AG08396 (cell line): ENCODE measurements around the gene ARHGEF16.

Experiments
- DNase-seq: peaks from one replicate; pipeline ENCODE4 v3.0.0; 2012; ENCODE audit warnings: low spot score, mixed read lengths

ARHGEF16 gene

DNA sequence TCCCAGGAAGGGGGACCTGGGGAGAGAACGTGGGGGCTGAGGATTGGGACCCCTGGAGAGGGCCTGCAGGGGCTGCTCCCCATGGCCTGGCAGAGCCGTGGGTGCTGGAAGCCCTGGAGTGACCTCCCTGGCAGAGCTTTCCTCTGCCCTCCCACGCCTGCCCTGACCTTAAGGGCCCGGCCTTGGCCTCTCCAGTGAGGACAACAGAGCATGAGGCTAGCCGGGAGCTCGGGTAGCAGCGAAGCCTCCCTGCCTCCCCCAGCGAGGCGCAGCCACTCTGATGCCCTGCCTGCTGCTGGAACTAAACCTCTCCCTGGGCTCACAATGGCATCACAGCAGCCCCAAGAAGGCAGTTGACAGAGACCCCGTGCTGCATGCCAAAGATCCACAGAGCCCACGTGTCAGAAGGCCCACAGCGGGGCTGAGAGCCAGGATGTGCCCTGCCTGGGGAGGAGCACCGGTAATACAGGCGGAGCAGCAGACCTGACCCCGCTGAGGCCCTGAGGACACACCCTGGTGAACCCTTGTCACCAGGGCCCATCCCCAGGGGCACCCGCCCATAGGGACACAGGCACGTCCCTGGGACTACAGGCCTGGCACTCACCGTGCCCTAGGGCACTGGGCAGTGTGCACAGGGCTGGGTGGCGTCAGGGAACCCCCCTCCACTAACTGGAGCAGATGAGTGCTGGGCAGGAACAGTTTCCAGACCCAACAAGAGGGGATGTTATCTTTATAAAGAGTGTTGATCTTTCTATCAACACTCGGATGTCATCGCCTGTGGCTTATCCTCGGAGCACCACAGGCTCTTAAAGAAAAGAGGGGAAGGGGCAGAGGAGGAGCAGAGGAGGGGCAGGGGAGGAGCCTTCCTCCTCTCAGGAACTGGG, 48.4 kb downstream of the ARHGEF16 start:
- DNase-seq, result no peak

DNA sequence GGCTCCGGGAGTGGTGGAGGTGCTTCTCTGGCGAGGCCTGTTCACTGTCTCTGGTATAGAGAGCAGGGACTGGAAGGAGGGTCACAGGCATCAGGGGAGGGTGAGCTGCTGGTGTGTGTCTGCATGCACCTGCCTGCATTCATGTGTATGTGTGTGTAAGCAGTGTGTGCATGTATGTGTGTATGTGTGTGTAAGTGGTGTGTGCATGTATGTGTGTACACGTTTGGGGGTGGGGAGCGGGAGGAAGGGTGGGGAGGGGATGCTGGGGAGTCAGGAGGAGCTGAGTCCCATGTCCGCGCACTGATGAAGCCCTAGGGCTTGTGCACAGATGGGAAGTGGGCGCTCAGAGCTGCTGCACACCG, 49.0 kb downstream of the ARHGEF16 start:
- DNase-seq, result no peak

DNA sequence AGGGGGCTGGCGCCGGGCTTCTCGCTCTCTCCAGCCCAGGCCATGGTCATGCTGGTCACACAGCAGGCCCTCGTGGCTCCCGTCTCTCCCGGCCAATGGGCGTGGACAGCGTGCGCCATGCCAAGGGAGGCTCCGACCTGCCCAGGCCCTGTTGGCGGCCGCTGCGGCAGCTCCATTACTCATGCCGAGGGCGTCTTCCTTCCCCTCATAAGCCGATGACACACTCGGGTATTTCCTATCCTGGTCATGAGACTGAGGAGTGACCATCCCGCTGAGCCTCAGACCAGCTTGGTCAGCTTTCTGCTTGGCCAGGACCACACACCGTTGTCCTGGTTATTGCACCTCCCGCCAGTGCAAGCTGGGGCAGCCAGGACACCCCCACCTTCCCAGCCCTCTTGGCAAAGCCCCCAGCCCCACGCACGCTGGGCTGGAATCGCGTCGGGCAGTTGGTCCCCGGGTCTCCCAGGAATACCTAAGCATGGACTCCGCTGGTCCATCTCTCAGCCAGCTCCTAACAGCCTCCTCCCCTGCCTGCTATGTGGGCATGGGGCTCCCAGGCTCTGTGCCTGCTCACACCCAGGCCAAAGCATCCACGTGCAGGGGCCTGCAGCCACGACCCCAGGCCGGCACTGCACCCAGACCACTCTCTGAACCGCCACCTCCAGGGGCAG, 49.8 kb downstream of the ARHGEF16 start:
- DNase-seq, result peak; percentile 91

DNA sequence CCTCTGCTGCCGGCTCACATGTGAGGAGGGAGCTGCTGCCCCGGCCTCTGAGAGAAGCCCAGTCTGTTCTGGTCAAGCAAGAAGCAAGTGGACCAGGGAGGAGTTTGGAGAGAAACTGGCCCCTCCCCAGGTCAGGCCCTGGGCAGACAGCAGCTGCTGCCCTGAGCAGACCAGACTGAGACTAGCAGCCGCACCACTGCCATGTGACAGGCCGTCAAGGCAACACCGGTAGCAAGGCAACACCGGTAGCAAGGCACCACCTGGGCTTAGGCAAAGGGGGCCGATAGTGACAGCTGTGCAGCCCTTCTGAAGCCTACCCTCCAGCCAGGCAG, 50.3 kb downstream of the ARHGEF16 start:
- DNase-seq, result no peak

DNA sequence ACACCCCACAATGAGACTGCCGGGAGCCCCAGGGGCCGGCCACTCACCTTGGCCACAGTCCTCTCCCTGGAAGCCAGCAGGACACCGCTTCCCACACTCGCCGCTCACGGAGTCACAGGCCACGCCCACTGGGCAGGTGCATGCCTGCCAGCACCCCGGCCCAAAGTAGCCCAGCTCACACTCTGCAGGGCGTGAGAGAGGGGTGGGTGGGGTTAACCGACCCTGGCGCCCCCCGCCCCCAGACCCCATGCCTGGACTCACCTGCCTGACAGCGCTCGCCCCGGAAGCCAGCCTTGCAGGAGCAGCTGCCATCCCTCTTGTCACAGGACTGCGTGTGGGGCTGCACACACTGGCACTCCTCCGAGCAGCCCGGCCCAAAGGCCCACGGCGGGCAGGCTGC, 50.7 kb downstream of the ARHGEF16 start:
- no peak for DNase-seq

DNA sequence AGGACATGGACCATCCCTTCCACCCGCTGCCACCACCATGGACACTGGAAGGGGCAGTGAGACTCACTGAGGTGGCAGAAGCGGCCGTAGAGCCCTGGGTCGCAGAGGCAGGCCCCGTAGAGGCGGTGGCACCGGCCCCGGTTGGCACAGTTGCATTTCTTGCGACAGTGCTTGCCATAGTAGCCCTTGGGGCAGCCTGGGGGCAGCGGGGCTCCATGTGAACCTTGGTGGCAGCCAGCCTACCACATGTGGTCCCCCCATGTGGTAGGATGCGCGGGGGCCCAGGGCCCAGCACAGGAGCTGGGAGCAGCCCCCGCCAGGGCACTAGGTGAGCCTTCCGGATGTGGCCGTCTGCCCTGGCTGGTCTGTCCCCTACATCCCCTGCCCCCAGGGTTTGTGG, 51.6 kb downstream of the ARHGEF16 start:
- DNase-seq, result no peak

DNA sequence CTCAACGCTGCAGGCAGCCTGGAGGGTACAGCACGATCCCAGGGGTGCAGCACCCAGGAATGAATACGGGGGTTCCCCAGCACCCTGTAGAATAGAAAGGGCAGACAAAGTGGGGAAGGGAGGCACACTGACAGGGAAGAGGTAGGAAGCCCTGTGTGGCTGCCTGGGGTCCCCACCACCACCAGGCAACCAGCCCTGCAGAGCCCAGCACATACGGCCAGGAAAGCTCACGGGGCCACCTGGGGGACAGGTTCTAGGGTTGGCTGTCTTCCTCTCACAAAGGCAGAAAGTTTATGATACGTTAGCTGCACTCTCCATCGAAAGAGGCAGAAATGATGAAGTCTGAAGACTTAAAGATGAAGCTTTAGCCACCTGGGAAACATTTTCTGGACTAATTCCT, 52.5 kb downstream of the ARHGEF16 start:
- DNase-seq, result no peak

DNA sequence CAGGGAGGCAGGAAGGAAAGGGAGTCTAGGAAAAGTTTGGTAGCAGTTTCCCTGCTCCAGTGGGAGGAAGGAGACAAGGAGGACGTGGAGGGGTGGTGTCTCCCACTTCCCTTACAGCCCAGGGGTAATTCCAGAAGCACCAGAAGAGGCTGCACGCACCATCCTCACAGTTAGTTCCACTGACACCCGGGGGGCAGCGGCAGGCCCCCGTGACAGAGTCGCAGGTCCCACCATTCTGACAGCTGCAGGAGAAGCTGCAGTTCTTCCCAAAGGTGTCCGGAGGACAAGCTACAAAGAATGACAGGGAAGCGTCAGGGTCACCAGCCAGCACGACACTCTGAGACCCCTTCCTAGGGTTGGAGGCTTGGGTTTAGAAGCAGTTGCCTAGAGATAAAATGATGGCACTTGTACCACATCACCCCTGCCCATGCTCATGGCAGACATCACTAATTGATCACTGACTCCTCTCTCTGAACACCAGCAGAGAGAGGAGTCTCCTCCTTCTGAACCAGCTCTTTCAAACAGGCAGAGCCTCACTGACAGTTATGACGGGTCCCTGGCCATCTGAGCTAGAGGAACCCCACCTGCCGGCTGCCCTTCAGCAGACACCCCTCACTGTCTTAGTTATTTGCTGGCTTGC, 53.3 kb downstream of the ARHGEF16 start:
- DNase-seq, result no peak

DNA sequence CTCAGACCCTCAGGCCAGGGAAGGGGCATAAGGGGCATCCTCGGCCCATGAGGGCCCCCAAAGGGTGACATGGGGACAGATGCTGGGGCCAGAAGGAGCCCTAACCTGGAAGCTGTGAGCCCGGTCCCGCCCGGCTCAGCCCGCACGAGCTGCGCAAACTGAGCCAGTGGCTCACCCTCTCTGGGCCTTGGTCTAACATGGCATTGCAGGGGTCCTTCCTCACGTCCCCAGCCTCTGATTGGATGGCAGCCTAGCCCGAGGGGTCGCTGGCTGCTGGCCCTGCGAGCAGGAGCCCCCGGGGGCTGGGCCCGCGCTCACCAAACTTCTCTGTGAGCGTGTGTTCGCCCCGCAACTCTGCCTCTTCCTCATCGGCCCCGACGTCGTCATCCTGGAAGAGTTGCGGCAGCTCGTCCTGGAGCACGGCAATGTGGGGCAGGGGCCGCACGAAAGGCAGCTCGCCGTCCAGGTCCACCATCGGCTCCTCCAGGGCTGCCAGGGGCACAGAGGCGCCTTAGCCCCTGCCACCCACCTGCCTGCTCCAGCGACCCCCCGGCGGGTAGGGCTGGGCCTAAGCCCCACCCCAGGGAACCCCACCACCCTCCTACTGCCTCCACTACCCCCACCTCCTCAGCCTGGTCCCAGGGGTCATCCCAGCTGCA, 54.4 kb downstream of the ARHGEF16 start:
- DNase-seq, result no peak

DNA sequence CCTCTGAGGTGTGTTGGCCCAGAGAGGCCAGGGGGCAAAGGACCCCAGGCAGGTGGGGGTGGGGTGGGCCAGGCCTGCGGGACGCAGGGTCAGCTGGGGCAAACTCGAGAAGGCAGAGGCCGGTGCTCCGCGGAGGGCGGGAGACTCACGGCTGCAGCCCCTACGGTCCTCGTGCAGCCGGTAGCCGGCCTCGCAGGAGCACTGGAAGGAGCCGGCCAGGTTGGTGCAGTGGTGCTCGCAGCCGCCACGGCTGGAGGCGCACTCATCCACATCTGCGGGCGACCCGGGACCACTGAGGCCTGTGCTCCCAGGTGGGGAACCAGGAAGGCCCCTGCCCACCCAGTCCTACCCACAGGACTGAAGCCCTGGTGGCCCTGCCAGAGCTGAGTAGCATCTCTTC, 55.3 kb downstream of the ARHGEF16 start:
- no peak for DNase-seq

DNA sequence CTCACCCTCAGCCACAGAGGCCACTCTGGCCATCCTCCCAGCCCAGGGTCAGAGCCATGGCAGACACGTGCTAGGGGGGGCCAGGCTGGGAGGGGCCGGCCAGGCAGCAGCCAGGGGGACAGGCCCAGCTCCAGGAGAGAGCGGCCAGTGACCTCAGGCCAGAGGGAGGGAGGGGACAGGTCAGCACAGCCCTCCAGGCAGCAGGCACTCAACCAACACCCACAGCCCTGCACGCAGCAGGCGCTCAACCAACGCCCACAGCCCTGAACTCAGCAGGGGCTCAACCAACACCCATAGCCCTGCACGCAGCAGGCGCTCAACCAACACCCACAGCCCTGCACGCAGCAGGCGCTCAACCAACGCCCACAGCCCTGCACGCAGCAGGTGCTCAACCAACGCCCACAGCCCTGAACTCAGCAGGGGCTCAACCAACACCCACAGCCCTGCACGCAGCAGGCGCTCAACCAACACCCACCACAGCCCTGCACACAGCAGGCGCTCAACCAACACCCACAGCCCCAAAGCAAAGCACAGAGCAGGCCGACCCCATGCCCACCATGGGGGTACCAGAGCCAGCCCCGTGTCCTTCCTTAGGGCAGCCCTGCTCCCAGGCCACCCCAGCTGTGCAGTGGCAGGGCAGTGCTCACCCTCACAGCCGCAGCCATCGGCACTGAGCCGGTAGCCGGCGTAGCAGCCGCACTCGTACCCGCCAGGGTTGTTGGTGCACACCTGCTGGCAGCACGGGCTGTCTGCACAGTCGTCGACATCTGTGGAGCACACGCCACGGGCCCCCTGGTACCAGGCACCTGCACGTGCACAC, 55.9 kb downstream of the ARHGEF16 start:
- no peak for DNase-seq

DNA sequence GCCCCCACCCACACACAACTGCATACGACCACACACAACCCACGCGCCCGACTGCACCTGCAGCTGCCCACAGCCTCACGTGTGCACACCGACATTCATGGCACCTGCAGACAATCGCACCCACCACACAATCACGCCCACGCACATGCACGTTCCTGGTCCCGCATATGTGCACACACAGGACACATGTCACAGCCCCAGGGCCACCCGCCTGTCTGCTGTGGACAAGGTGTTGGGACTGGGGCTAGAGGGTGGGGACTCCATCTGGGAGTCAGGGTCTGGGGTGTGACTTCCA, 56.4 kb downstream of the ARHGEF16 start:
- no peak for DNase-seq

DNA sequence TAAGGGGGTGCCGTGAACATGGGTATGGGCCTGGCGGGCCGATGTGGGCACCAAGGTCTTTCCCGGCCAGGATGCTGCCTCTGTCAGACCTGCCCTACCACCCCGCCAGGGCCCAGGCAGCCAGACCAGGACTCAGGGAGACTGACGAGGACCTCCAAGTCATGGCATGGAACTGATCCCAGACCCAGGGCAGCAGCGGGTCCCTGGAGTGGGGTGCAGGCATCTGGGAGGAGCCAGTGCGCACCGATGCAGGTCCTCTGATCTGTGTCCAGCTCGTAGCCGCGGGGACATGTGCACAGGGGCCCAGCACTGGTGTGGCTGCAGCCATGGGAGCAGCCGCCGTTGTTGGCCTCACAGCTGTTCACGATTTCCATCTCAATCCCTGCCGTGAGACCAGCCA, 56.8 kb downstream of the ARHGEF16 start:
- DNase-seq, result no peak

DNA sequence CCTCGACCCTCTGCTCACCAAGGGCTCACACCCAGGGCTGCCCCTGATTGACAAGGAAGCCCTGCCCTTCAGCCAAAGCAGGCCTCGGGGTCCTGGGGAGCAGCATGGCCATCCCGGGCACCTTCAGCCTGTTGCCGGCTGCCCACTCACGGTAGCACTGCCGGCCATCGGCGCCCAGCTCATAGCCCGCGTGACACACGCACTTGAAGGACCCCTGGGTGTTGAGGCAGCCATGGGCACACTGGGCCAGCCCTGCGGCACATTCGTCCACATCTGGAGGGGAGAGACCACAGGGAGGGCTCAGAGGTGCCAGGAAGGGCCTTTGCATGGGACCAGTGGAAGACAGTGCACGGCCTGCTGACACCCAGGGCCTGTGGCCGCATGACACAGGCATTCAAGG, 57.4 kb downstream of the ARHGEF16 start:
- DNase-seq, result no peak

DNA sequence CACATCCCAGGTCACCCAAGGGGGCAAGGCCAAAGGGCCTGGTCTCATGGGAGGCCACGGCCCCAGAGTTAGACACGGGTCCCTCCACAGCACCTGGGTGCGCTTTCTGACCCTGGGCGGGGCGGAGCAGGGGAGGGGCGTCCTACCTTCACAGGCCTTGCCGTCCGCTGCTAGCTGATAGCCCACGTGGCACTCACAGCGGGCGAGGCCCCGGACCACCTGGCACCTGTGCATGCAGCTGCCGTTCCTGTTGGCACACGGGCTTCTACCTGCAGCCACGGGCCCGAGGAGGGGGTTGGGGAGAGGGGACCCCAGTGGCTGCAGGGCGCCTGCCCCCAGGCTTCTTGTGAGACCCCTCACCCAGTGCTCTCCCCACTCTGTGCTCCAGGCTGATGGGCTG, 59.9 kb downstream of the ARHGEF16 start:
- DNase-seq, result no peak

DNA sequence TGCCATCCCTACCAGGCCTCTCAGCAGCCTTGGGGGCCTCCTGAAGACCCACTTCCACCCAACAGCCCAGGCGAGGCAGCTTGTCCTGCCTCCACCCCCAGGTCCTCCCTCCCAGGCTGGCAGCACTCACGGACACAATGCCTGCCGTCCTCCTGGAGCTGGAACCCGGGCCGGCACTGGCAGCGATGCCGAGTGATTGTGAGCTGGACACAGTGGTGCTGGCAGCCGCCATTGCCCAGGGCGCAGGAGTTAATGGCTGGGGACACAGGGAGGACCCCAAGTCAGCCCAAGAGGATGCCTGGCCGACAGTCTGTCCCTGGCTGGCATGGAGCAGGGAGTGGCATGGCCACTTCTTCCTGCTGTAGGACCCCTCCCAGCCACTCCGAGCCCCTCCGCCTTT, 60.8 kb downstream of the ARHGEF16 start:
- DNase-seq, result no peak

DNA sequence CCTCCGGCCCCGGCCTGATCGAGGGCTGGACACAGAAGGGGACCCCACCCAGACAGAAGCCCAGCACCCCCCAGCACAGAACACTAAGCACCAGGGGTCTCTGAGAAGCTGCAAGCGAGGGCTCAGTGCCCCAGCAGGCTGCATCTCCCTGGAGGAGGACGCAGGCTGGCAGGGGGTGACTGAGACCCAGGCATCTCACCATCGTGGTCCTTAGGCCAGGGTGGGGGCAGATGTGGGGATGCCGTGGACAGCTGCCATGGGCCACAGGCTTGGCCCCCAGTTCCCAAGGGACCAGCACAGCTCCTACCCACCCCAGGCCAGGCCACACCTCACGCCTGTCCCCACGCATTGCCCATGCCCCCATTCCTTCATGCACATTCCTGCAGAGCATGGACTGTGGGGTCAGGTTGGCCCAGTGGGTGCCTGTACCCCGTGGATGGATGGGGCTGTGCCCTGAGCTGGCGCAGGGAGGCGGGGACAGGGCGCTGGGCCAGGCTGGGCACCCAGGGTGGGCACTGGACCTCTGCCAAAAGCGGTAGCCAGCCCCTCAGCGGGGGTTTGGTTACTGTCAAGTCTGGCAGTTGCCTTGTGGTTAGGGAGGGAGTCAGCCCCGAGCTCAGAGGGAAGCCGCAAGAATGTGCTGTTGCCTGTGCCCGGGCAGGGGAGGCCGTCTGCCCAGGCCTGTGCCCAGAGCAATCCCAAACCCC, 61.5 kb downstream of the ARHGEF16 start:
- peak; percentile 46 for DNase-seq

DNA sequence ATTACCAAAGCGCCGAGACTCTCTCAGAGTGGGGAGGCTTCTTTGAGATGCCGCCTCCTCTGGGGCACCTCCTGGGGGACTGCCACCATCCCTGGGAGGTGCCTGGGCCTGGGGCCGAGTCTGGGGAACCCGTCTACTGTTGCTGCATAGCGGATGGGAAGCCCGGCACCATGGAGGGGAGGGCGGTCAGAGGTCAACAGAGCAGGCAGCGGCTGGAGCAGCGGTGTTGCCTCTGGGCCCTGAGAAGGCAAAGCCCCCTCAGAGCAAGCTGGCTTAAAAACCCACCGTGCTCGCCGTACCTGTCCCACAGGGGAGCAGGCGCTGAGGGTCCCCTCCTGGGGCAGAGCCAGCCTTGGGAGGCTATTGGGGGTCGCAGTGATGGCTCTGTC, 62.0 kb downstream of the ARHGEF16 start:
- no peak for DNase-seq

DNA sequence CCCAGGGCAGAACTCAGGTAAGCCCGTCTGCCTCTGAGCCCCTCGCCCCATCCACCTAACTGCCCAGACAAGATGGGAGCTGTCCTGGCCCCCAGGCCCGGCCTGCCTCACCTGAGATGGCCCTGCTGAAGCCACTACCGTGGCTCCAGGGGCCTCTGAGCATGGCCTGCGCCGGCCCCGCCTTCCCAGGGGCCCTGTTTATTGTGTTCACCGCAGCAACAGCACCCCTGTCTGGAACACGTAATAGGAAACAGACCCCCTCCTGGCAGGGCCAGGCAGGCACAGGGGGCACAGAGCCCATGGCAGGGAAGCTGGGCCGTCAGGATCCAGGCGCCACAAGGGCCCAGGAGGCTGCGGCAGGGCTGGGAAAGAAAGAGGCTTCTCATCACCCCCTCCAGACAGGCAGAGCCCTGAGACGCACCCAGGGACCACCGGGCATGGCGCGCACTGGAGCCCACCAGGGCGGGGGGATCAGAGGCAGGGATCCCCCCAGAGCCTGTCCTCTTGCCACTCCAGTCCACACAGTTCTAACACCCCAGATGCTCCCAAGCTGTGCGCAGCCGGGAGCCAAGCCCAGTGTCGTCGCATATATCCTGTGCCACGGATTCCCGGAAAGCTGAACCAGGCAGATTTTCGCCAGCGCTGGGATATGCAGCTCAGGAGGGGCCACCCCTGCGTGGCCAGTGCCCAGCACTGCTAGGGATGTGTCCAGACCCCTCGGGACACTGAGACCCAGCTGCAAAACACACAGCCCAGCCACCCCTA, 62.6 kb downstream of the ARHGEF16 start:
- no peak for DNase-seq

DNA sequence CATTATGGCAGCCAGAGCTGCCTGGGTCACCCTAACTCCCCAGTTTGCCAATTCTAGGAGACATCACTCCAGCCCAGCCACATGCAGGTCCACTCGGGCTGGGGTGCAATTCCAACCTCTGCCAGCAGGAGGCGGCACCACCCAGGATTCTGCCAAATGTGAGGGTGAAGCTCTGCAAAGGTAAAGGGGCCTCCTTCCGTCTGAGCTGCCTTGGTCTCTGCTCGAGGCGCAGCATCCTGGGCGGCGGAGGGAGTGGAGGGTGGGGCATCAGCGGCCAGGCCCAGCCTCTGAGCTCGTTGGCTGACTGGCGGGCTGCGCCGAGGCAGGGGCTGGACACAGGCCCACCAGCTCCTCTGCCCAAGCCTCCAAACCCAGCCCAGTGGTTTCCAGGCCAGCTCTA, 63.8 kb downstream of the ARHGEF16 start:
- DNase-seq, result no peak

DNA sequence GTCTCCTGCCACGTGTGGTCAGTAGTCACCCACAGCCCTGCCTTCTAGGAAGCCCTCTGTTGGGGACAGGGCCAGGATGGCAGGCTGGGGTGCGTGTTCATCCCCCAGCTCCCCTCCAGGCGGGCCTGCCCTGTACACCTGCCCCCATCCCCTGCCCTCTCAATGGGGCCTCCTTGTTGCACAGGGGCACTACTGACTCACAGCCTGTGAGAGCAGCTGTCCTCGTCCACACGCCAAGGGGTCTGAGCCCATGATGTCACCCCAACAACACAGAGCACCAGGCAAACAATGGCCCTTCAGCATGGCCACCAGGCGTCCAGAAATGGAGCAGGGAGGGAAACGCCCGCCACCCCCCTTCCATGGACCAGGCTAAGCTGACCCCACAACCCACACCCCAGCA, 64.3 kb downstream of the ARHGEF16 start:
- DNase-seq, result no peak
